ENCODE measurements around the gene ZBTB8A. TPM values are rescaled to one million over a fixed set of nuclear protein-coding genes. Genes with fewer than 3 reads are reported as not detected.
A peak's percentile ranks its signal among the peaks of the same experiment; 100 is the strongest.

ZBTB8A gene
- total and polyA plus RNA-seq, 10 of the 15 experiments (the other 5 are each of a cell fraction or from before 2014, with no cell fraction given), result 0.48 to 4.7 (median 2.4) TPM

DNA sequence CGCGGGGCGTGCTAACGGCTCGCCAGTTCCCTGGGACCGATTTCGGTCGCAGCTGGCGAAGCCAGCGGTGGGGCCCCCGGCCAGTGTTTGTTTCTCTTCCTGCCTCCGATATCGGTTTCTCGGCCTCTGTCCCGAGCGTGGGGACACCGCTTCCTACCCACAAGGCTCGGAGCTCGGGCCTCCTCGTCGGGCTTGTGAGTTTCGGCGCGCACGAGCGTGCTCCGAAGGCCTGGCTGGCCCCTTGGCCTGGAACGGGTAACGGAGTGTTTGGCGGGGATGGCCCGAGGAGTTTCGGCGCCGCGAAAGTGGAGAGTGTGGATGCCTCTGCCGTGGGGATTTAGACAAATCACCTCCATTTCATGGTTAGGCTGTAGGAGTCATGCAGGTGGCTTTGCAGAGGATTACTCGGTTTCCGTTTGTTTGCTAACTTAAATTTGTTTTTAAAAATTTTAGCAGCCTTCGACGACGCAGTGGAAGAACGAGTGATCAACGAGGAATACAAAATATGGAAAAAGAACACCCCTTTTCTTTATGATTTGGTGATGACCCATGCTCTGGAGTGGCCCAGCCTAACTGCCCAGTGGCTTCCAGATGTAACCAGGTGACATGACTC lies 112.3 kb downstream of the ZBTB8A start (continued):
- TF ChIP-seq, protein P1, sequence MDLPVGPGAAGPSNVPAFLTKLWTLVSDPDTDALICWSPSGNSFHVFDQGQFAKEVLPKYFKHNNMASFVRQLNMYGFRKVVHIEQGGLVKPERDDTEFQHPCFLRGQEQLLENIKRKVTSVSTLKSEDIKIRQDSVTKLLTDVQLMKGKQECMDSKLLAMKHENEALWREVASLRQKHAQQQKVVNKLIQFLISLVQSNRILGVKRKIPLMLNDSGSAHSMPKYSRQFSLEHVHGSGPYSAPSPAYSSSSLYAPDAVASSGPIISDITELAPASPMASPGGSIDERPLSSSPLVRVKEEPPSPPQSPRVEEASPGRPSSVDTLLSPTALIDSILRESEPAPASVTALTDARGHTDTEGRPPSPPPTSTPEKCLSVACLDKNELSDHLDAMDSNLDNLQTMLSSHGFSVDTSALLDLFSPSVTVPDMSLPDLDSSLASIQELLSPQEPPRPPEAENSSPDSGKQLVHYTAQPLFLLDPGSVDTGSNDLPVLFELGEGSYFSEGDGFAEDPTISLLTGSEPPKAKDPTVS (IDR thresholded peaks at IDR 0.05; ENCODE audit: low read depth, low read length), result no peak
- no peak for TF ChIP-seq CBFB (IDR thresholded peaks at IDR 0.05; ENCODE audit: low read depth)
- TF ChIP-seq ZNF24 (IDR thresholded peaks at IDR 0.05), result no peak
- TF ChIP-seq MTA2 (IDR thresholded peaks at IDR 0.05; ENCODE audit: low read depth), result no peak
- TF ChIP-seq, protein P2, sequence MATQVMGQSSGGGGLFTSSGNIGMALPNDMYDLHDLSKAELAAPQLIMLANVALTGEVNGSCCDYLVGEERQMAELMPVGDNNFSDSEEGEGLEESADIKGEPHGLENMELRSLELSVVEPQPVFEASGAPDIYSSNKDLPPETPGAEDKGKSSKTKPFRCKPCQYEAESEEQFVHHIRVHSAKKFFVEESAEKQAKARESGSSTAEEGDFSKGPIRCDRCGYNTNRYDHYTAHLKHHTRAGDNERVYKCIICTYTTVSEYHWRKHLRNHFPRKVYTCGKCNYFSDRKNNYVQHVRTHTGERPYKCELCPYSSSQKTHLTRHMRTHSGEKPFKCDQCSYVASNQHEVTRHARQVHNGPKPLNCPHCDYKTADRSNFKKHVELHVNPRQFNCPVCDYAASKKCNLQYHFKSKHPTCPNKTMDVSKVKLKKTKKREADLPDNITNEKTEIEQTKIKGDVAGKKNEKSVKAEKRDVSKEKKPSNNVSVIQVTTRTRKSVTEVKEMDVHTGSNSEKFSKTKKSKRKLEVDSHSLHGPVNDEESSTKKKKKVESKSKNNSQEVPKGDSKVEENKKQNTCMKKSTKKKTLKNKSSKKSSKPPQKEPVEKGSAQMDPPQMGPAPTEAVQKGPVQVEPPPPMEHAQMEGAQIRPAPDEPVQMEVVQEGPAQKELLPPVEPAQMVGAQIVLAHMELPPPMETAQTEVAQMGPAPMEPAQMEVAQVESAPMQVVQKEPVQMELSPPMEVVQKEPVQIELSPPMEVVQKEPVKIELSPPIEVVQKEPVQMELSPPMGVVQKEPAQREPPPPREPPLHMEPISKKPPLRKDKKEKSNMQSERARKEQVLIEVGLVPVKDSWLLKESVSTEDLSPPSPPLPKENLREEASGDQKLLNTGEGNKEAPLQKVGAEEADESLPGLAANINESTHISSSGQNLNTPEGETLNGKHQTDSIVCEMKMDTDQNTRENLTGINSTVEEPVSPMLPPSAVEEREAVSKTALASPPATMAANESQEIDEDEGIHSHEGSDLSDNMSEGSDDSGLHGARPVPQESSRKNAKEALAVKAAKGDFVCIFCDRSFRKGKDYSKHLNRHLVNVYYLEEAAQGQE (IDR thresholded peaks at IDR 0.05; ENCODE audit: low read depth, low read length), result no peak
- no peak for TF ChIP-seq NFIC (IDR thresholded peaks at IDR 0.05; ENCODE audit: low read depth, low read length)
- TF ChIP-seq FOS (IDR thresholded peaks at IDR 0.05; ENCODE audit: borderline replicate concordance, extremely low read depth, insufficient read length), result no peak
- TF ChIP-seq BACH1 (IDR thresholded peaks at IDR 0.05; ENCODE audit: borderline replicate concordance), result peak; percentile 81
- TF ChIP-seq NR2F1 (conservative IDR thresholded peaks at IDR 0.05), result 0 out of 2 replicates have a peak, but pooled peaks have one; percentile 2
- peak; percentile 57; the same call in 1 of the 2 replicates for TF ChIP-seq GATAD2B (conservative IDR thresholded peaks at IDR 0.05; ENCODE audit: low read depth)
- TF ChIP-seq POLR2A (IDR thresholded peaks at IDR 0.05; ENCODE audit: low read depth, low read length), result peak; percentile 31; the same call in 1 of the 2 replicates
- TF ChIP-seq STAT1 (conservative IDR thresholded peaks at IDR 0.05), result no peak
- no peak for TF ChIP-seq MYC (IDR thresholded peaks at IDR 0.05; ENCODE audit: insufficient read depth, insufficient read length, insufficient replicate concordance, low read length, severe bottlenecking)
- no peak for TF ChIP-seq CREB1 (IDR thresholded peaks at IDR 0.05; ENCODE audit: low read depth)
- no peak for TF ChIP-seq NFXL1 (IDR thresholded peaks at IDR 0.05; ENCODE audit: borderline replicate concordance)
- TF ChIP-seq, protein P3, sequence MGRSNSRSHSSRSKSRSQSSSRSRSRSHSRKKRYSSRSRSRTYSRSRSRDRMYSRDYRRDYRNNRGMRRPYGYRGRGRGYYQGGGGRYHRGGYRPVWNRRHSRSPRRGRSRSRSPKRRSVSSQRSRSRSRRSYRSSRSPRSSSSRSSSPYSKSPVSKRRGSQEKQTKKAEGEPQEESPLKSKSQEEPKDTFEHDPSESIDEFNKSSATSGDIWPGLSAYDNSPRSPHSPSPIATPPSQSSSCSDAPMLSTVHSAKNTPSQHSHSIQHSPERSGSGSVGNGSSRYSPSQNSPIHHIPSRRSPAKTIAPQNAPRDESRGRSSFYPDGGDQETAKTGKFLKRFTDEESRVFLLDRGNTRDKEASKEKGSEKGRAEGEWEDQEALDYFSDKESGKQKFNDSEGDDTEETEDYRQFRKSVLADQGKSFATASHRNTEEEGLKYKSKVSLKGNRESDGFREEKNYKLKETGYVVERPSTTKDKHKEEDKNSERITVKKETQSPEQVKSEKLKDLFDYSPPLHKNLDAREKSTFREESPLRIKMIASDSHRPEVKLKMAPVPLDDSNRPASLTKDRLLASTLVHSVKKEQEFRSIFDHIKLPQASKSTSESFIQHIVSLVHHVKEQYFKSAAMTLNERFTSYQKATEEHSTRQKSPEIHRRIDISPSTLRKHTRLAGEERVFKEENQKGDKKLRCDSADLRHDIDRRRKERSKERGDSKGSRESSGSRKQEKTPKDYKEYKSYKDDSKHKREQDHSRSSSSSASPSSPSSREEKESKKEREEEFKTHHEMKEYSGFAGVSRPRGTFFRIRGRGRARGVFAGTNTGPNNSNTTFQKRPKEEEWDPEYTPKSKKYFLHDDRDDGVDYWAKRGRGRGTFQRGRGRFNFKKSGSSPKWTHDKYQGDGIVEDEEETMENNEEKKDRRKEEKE (IDR thresholded peaks at IDR 0.05), result no peak
- TF ChIP-seq, protein P4, sequence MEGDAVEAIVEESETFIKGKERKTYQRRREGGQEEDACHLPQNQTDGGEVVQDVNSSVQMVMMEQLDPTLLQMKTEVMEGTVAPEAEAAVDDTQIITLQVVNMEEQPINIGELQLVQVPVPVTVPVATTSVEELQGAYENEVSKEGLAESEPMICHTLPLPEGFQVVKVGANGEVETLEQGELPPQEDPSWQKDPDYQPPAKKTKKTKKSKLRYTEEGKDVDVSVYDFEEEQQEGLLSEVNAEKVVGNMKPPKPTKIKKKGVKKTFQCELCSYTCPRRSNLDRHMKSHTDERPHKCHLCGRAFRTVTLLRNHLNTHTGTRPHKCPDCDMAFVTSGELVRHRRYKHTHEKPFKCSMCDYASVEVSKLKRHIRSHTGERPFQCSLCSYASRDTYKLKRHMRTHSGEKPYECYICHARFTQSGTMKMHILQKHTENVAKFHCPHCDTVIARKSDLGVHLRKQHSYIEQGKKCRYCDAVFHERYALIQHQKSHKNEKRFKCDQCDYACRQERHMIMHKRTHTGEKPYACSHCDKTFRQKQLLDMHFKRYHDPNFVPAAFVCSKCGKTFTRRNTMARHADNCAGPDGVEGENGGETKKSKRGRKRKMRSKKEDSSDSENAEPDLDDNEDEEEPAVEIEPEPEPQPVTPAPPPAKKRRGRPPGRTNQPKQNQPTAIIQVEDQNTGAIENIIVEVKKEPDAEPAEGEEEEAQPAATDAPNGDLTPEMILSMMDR (IDR thresholded peaks at IDR 0.05 in 2 of 3, conservative IDR thresholded peaks at IDR 0.05 in 1 of 3; ENCODE audit: control insufficient read depth in 2 of 3, extremely low read depth in 1 of 3, insufficient read depth in 1 of 3, low read depth in 3 of 3, low read length in 3 of 3), result no peak
- TF ChIP-seq, protein P5, sequence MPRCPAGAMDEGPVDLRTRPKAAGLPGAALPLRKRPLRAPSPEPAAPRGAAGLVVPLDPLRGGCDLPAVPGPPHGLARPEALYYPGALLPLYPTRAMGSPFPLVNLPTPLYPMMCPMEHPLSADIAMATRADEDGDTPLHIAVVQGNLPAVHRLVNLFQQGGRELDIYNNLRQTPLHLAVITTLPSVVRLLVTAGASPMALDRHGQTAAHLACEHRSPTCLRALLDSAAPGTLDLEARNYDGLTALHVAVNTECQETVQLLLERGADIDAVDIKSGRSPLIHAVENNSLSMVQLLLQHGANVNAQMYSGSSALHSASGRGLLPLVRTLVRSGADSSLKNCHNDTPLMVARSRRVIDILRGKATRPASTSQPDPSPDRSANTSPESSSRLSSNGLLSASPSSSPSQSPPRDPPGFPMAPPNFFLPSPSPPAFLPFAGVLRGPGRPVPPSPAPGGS (IDR thresholded peaks at IDR 0.05; ENCODE audit: borderline replicate concordance, insufficient read depth, low read depth, low read length, poor library complexity, severe bottlenecking), result no peak
- no peak for TF ChIP-seq SRF (IDR thresholded peaks at IDR 0.05; ENCODE audit: low read depth in 2 of 2, low read length in 2 of 2)
